GM19324 (cell line): ENCODE data around the gene SSBP2.
"Not testable (repeated sequence)": the region's sequence is repeated elsewhere in the genome, so short reads cannot be mapped to it uniquely, and the experiment has no call there.

Experiments used
- ATAC-seq: cut with Tn5 transposase; IDR thresholded peaks from one replicate; pipeline ENCODE4 v1.9.1; 2021; ENCODE audit warnings: mild to moderate bottlenecking, moderate library complexity; ENCODE audit not compliant: unreplicated experiment, low FRiP score

Gene SSBP2

GRCh38 chr5:81486711-81487110, 264.2 kb downstream of the SSBP2 start:
- no peak for ATAC-seq

DNA sequence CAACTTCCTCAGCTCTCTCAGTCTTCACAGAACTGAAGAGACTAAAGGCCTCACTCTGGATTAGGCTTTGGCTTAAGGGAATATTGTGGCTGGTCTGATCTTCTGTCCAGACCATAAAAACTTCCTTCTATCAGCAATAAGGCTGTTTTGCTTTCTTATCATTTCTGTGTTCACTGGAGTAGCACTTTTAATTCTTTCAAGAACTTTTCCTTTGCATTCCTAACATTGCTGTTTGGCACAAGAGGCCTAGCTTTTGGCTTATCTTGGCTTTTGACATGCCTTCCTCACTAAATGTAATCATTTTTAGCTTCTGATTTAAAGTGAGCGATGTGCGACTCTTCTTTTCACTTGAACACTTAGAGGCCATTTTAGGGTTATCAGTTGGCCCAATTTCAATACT, 268.3 kb downstream of the SSBP2 start:
- no peak for ATAC-seq

GRCh38 chr5:81473395-81473794, 277.5 kb downstream of the SSBP2 start:
- not testable (repeated sequence) for ATAC-seq

- ATAC-seq = no peak
Observed at GRCh38 chr5:81469676-81470075, 281.2 kb downstream of the SSBP2 start.

GRCh38 chr5:81450940-81451339, 300.0 kb downstream of the SSBP2 start:
- ATAC-seq = no peak

GRCh38 chr5:81435023-81435422, 315.9 kb downstream of the SSBP2 start:
- ATAC-seq = no peak

GRCh38 chr5:81429985-81430384, 320.9 kb downstream of the SSBP2 start:
- no peak for ATAC-seq

DNA sequence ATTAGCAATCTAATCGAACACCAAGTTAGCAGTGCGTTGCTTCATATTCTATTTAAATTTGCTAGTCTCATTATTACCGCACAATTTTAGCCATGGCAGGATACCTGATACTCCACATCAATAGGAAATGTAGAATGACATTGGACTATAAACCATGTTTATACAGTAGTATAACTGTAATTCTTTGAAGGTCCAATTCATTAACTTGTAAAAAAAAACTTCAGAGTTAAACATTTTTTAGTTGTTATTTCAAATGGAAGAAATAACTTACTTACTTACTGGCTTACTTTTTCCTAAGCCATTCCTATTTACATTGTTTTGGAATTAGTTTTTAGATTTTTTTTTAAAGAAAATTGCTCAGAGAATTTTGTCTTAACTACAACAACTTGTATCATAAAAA, 321.5 kb downstream of the SSBP2 start:
- no peak for ATAC-seq

DNA sequence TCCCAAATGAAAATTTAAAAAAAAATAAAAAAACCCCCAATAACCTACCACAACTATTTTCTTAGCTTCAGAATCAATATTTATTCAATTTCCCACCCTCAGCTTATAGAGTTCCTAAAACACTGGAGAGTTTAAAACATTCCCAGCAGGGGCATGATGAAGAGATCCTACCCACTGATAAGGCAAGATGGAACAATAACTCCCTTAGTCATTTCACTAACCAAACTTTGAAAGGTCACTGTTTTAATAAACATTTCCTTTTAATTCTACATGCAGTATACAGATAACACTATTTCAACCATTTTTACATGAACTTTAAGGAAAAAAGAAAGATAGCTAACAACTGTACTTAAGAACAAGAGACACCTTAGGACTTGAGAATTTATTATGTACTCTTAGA, 322.0 kb downstream of the SSBP2 start:
- no peak for ATAC-seq

DNA sequence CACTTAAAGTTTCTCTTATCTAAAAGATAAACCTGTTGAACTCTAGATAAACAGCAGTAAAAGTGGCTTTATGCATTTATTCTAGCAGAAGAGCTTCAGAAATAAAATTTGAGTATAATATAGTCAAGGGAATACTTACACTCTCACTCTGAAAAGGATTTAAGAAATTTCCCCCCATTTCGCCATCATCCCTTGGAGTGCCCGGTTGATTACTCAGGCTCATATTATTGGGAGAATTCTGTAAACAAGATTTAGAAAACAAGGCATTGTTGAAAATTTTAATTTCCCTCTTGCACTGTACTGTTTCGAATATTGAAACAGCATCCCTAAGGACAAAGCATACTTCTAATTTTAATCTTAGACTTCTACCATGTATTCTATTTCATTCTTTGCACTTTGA, 322.5 kb downstream of the SSBP2 start:
- no peak for ATAC-seq

DNA sequence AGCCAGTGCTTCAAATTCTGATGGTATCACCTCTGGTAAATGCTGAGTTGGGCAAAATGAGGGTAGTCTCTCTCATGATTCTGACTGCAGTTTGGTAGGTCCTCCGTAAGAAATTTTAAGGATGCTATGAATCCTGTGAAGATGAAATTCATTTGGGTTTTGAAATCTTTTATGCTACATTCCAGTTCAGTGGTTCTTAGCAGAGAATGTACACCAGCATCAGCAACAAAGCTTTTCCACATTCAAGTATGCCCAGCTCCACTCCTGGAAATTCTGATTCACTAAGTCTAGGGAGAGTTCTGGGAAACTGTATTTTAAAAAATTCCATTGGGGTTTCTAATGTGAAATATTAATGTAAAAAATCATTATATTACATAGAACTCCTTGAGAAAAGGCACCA, 323.3 kb downstream of the SSBP2 start:
- no peak for ATAC-seq

GRCh38 chr5:81426359-81427030, 324.4 kb downstream of the SSBP2 start:
- no peak for ATAC-seq

DNA sequence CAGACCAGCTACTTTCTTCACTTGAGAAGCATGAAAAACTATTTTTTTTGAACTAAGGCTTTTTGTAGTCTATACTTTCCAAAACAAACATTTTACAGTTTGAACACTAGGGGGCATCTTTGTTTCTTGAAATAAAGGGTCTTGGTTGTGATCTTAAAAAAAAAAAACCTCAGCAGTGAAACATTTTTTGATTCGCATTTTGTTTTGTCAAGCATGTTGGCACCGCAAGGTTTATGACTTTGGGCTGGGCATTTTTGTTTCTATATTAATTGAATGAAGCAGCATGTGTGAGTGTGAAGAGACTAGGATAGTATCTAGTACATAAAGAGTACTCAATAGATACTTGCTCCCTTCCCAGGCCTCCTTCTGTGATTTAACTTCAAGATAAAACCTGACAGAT, 325.3 kb downstream of the SSBP2 start:
- ATAC-seq = no peak

DNA sequence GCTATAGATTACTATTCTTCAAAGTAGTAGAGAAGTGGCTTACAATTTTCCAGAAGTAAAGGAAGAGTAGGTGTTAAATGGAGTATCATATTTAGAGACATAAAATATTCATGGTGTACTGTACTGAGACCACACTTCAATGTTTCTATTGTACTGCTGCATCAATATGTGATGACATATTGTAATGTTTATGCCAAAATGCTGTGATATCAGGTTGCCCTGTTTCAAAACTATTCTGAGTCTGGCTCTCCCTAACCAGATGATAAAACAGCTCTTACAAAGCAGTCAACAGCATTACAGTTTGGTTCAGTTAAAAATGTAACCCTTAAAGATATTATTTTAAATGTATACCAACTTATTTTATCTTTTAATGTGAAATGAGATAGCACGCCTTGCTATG, 326.2 kb downstream of the SSBP2 start:
- no peak for ATAC-seq

DNA sequence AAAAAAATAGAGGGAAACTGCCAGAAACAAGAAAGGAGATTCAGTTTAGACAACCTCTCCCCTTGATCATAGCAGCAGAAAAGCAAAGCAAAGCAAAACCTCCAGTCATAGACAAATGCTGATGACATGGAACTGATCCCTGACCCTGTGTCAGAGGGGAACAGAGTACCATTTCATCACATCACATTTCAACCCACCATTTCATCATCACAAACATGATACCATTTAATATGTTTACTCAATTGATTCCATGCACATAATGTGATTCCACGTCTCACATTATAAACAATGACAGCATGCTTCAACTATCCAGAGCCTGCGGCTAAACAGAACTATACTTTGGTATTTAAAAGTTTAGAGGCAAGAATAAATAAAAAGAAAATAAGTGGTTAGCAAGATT, 328.2 kb downstream of the SSBP2 start:
- ATAC-seq = no peak

DNA sequence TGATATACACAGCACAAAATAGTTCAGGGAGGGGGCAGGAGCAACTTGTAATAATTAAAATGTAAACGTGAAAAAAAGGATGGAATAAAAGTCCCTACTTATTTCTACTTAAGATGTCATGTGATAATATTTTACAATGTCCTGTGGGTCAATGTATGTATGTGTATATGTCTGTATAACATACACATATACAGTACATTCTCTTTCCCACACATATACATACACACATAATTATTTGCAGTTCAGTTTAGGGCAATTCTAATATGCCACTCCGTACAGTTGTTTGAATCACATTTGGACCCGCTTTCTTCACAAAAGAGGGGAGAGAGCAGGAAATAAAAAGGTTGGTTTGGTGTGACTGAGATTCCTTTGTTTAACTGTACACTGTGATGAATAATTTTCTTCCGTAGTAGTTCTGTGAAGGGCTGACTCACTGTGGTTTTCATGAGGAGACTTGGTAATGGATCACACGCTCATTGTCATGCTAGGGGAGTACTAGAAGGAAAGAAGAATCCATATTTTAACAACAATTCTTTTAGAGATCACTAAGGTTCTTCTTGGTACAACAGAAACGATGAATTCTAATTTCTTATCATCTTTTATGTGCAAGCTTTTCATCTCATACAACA, 330.7 kb downstream of the SSBP2 start:
- no peak for ATAC-seq

GRCh38 chr5:81418606-81419005, 332.3 kb downstream of the SSBP2 start:
- ATAC-seq = no peak

DNA sequence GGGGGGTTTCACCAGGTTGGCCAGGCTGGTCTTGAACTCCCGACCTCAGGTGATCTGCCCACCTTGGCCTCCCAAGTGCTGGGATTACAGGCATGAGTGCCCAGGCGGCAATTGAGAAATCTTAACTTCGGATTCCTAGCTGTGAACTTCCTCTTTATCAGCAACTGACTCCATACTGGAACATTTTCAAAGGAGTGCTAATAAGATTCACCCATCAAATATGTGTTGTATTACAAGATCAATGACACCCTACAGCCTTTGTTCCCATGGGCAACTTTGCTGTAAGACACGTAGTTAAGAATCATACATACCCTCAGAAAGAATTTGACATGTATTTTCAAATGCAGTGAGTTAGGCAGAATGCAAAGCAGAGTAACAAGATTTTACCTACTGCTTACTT, 333.8 kb downstream of the SSBP2 start:
- ATAC-seq = no peak

GRCh38 chr5:81409896-81410295, 341.0 kb downstream of the SSBP2 start:
- ATAC-seq = no peak

DNA sequence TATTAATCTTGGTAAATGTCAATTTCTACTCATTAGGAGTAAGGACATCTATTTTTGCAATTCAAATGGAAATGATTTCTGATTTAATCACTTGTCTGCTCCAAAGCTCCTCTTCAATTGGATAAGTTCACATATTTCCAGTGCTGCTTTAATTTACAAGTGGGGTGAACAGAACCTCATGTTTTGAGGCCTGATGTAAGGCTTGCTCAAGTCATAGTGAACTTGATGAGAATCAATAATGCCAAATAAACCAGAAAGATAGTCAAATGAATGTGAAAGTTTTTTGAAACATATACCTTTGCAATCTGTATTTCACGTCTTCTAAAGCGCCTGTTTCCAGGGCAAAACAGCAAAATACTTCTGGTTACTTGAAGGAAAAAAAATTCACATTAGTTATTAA, 341.5 kb downstream of the SSBP2 start:
- no peak for ATAC-seq

- ATAC-seq = no peak
Observed at GRCh38 chr5:81408496-81408895, 342.4 kb downstream of the SSBP2 start.

- ATAC-seq = not testable (repeated sequence)
Observed at GRCh38 chr5:81407811-81408210, 343.1 kb downstream of the SSBP2 start.
